Nephron progenitor cell (in vitro differentiated cells): ENCODE data around the gene EMP2.

Experiments
- DNase-seq: peaks from one replicate; pipeline ENCODE4 v3.0.0; 2021
- H3K27ac Mint-ChIP-seq: 2 replicates; pipeline ENCODE4 v1.8.0; 2021; ENCODE audit warnings: mild to moderate bottlenecking, moderate library complexity, mixed read lengths
- H3K27me3 Mint-ChIP-seq: 2 replicates; pipeline ENCODE4 v1.8.0; 2021; ENCODE audit warnings: mild to moderate bottlenecking, low read depth, mixed read lengths; ENCODE audit not compliant: poor library complexity
- H3K36me3 Mint-ChIP-seq: 2 replicates; pipeline ENCODE4 v1.8.0; 2021; ENCODE audit warnings: low read depth, mixed read lengths
- H3K4me1 Mint-ChIP-seq: 2 replicates; pipeline ENCODE4 v1.8.0; 2021; ENCODE audit warnings: mixed read lengths
- H3K4me3 Mint-ChIP-seq: 2 replicates; pipeline ENCODE4 v1.8.0; 2021; ENCODE audit warnings: mild to moderate bottlenecking, moderate library complexity, mixed read lengths
- H3K9me3 Mint-ChIP-seq: 2 replicates; pipeline ENCODE4 v1.8.0; 2021; ENCODE audit warnings: mild to moderate bottlenecking, moderate library complexity, mixed read lengths
- CTCF ChIP-seq: fragments of 200-600 bp; sonication (generic); IDR thresholded peaks from 2 replicates; pipeline ENCODE4 v1.5.0; 2021; ENCODE audit warnings: antibody characterized with exemption

EMP2 gene

GRCh38 chr16:10572611-10573010 is 7.8 kb downstream of the EMP2 start:
- Mint-ChIP-seq H3K36me3 (no peaks in the 10 kb centered on the region), H3K27me3 (no peaks in the 10 kb centered on the region), H3K4me3 (no peak overlapping the region), H3K27ac (no peak overlapping the region), H3K9me3 (no peaks in the 10 kb centered on the region), H3K4me1 (peaks cover 24% of the 10 kb centered on the region)
- DNase-seq = no peak
- no peak for TF ChIP-seq CTCF

GRCh38 chr16:10571354-10571753 is 9.0 kb downstream of the EMP2 start:
- no peak overlapping the region for H3K4me3 Mint-ChIP-seq
- H3K27me3 Mint-ChIP-seq = no peaks in the 10 kb centered on the region
- H3K27ac Mint-ChIP-seq = no peak overlapping the region
- no peak for TF ChIP-seq CTCF
- peaks cover 11% of the 10 kb centered on the region for H3K4me1 Mint-ChIP-seq
- H3K36me3 Mint-ChIP-seq = peaks cover 6% of the 10 kb centered on the region
- H3K9me3 Mint-ChIP-seq = no peaks in the 10 kb centered on the region
- DNase-seq = no peak

GRCh38 chr16:10569621-10570020 is 10.8 kb downstream of the EMP2 start:
- H3K36me3 Mint-ChIP-seq = peaks cover 20% of the 10 kb centered on the region
- DNase-seq = no peak
- no peak overlapping the region for H3K27ac Mint-ChIP-seq
- peaks cover 10% of the 10 kb centered on the region for H3K9me3 Mint-ChIP-seq
- H3K4me1 Mint-ChIP-seq = no peaks in the 10 kb centered on the region
- H3K4me3 Mint-ChIP-seq = no peak overlapping the region
- no peaks in the 10 kb centered on the region for H3K27me3 Mint-ChIP-seq
- no peak for TF ChIP-seq CTCF

GRCh38 chr16:10566613-10567012 is 13.8 kb downstream of the EMP2 start:
- no peak for DNase-seq
- TF ChIP-seq CTCF = no peak
- no peaks in the 10 kb centered on the region for H3K4me1 Mint-ChIP-seq
- H3K36me3 Mint-ChIP-seq = peaks cover 47% of the 10 kb centered on the region
- no peak overlapping the region for H3K27ac Mint-ChIP-seq
- H3K4me3 Mint-ChIP-seq = no peak overlapping the region
- H3K9me3 Mint-ChIP-seq = peaks cover 38% of the 10 kb centered on the region
- no peaks in the 10 kb centered on the region for H3K27me3 Mint-ChIP-seq

- Mint-ChIP-seq H3K4me1 (no peaks in the 10 kb centered on the region), H3K4me3 (no peak overlapping the region), H3K27me3 (no peaks in the 10 kb centered on the region), H3K27ac (no peak overlapping the region), H3K36me3 (peaks cover 57% of the 10 kb centered on the region), H3K9me3 (peaks cover 48% of the 10 kb centered on the region)
- DNase-seq = no peak
- no peak for TF ChIP-seq CTCF
These were observed 15.2 kb downstream of the EMP2 start for GRCh38 chr16:10565167-10565566.

GRCh38 chr16:10564591-10564990 is 15.8 kb downstream of the EMP2 start:
- DNase-seq = no peak
- Mint-ChIP-seq H3K4me1 (no peaks in the 10 kb centered on the region), H3K4me3 (no peak overlapping the region), H3K27ac (no peak overlapping the region), H3K36me3 (peaks cover 57% of the 10 kb centered on the region), H3K9me3 (peaks cover 48% of the 10 kb centered on the region), H3K27me3 (no peaks in the 10 kb centered on the region)
- TF ChIP-seq CTCF = no peak
